Hepatocyte (in vitro differentiated cells): ENCODE results near the gene PLP1. TPM values are rescaled to one million over a fixed set of nuclear protein-coding genes. Genes with fewer than 3 reads are reported as not detected.

Experiments
- DNase-seq: peaks from one replicate; pipeline ENCODE4 v3.0.0-alpha.2; 2016; ENCODE audit warnings: low spot score
- H2AFZ ChIP-seq: fragments of 200-600 bp; sonication (generic); 2 replicates; pipeline ENCODE4 v1.6.0; 2016; ENCODE audit warnings: antibody characterized with exemption, mild to moderate bottlenecking
- H3K27ac ChIP-seq: fragments of 200-600 bp; sonication (generic); 2 replicates; pipeline ENCODE4 v1.5.1; 2016; ENCODE audit warnings: mild to moderate bottlenecking
- H3K27me3 ChIP-seq: fragments of 200-600 bp; sonication (generic); 2 replicates; pipeline ENCODE4 v1.6.1; 2016
- H3K36me3 ChIP-seq: fragments of 200-600 bp; sonication (generic); replicated peaks from 2 replicates; pipeline ENCODE4 v1.5.1; 2016; ENCODE audit warnings: low read depth; ENCODE audit not compliant: insufficient read depth
- H3K4me1 ChIP-seq: fragments of 200-600 bp; sonication (generic); 2 replicates; pipeline ENCODE4 v1.5.1; 2016; ENCODE audit warnings: mild to moderate bottlenecking, moderate library complexity; ENCODE audit not compliant: insufficient read depth
- H3K4me2 ChIP-seq: fragments of 200-600 bp; sonication (generic); 2 replicates; pipeline ENCODE4 v1.6.0; 2016
- H3K4me3 ChIP-seq: fragments of 200-600 bp; sonication (generic); 2 replicates; pipeline ENCODE4 v1.5.1; 2016; ENCODE audit warnings: mild to moderate bottlenecking
- H3K79me2 ChIP-seq: fragments of 200-600 bp; sonication (generic); 2 replicates; pipeline ENCODE4 v1.6.0; 2017; ENCODE audit warnings: mild to moderate bottlenecking
- H3K9me2 ChIP-seq: fragments of 200-600 bp; sonication (generic); replicated peaks from 2 replicates; pipeline ENCODE4 v1.6.0; 2017; ENCODE audit warnings: mild to moderate bottlenecking; ENCODE audit not compliant: insufficient read depth
- H3K9me3 ChIP-seq: fragments of 200-600 bp; sonication (generic); 2 replicates; pipeline ENCODE4 v1.5.1; 2016; ENCODE audit warnings: low read depth, mild to moderate bottlenecking
- H4K20me1 ChIP-seq: fragments of 200-600 bp; sonication (generic); 2 replicates; pipeline ENCODE4 v1.6.0; 2016; ENCODE audit warnings: mild to moderate bottlenecking; ENCODE audit not compliant: insufficient read depth, poor library complexity, severe bottlenecking
- CTCF ChIP-seq: fragments of 200-600 bp; sonication (generic); IDR thresholded peaks from 2 replicates; pipeline ENCODE4 v1.5.1; 2016; ENCODE audit warnings: antibody characterized with exemption, mild to moderate bottlenecking; ENCODE audit not compliant: poor library complexity
- EZH2 ChIP-seq: fragments of 200-600 bp; sonication (generic); IDR thresholded peaks from 2 replicates; pipeline ENCODE4 v1.6.1; 2016; ENCODE audit warnings: antibody characterized with exemption, mild to moderate bottlenecking, borderline replicate concordance
- EZH2phosphoT487 ChIP-seq: fragments of 200-600 bp; sonication (generic); IDR thresholded peaks from one replicate; pipeline ENCODE4 v1.6.1; 2018; ENCODE audit warnings: antibody characterized with exemption, mild to moderate bottlenecking, low read depth, moderate library complexity; ENCODE audit not compliant: unreplicated experiment, severe bottlenecking
- WGBS: methylation state at CpG from one replicate; pipeline ENCODE4 v1.1.6; 2016; ENCODE audit warnings: low lambda C conversion rate; ENCODE audit errors: missing lambda C conversion rate; 5-methylcytosine and 5-hydroxymethylcytosine counted together
- polyA plus RNA-seq: library from polyadenylated mRNA; unstranded; fragments of >200 nt; fragmentation: Nextera tagmentation; extraction: Ambion mirVana; gene quantifications from 2 replicates; pipeline ENCODE4 v1.2.1, GENCODE V29; 2016
- total RNA-seq: library from RNA; depleted of rRNA; stranded (reverse); fragments of >200 nt; gene quantifications from 2 replicates; pipeline ENCODE4 v1.2.3, GENCODE V29; 2014

PLP1 gene
- total and polyA plus RNA-seq, 2 experiments from 2014 or later = 1.1 to 1.5 TPM

- TF ChIP-seq CTCF (no peak), EZH2phosphoT487 (no peak), EZH2 (no peak)
- Histone ChIP-seq H3K36me3 (no peaks in the 10 kb centered on the region), H2AFZ (no peak overlapping the region), H3K27ac (no peak overlapping the region), H4K20me1 (no peaks in the 10 kb centered on the region), H3K9me3 (no peaks in the 10 kb centered on the region), H3K4me3 (no peak overlapping the region), H3K27me3 (peaks cover 8% of the 10 kb centered on the region), H3K9me2 (no peaks in the 10 kb centered on the region), H3K4me1 (no peaks in the 10 kb centered on the region), H3K79me2 (no peaks in the 10 kb centered on the region), H3K4me2 (no peak overlapping the region)
- DNase-seq = no peak
- 74% methylated on average over 3 of the region's 3 CpGs for WGBS
Measured at GRCh38 chrX:103730147-103730795, 46.4 kb upstream of the PLP1 start.

- no peaks in the 10 kb centered on the region for H4K20me1 ChIP-seq
- no peak overlapping the region for H3K4me3 ChIP-seq
- TF ChIP-seq EZH2phosphoT487 = no peak
- no peak for TF ChIP-seq EZH2
- no peak for TF ChIP-seq CTCF
- 47% methylated on average over 8 of the region's 8 CpGs for WGBS
- no peaks in the 10 kb centered on the region for H3K36me3 ChIP-seq
- no peak overlapping the region for H3K4me2 ChIP-seq
- no peaks in the 10 kb centered on the region for H3K4me1 ChIP-seq
- DNase-seq = no peak
- no peak overlapping the region for H2AFZ ChIP-seq
- no peak overlapping the region for H3K27ac ChIP-seq
- H3K79me2 ChIP-seq = no peaks in the 10 kb centered on the region
- no peaks in the 10 kb centered on the region for H3K9me3 ChIP-seq
- H3K9me2 ChIP-seq = no peaks in the 10 kb centered on the region
- peaks cover 8% of the 10 kb centered on the region for H3K27me3 ChIP-seq
Measured at GRCh38 chrX:103730796-103731493, 45.7 kb upstream of the PLP1 start.

- no peaks in the 10 kb centered on the region for H3K36me3 ChIP-seq
- TF ChIP-seq EZH2phosphoT487 (no peak), CTCF (no peak), EZH2 (no peak)
Measured at GRCh38 chrX:103733017-103733416, 43.6 kb upstream of the PLP1 start.

More at GRCh38 chrX:103733017-103733416, 43.6 kb upstream of the PLP1 start:
- Histone ChIP-seq H3K4me3 (no peak overlapping the region), H3K4me2 (no peak overlapping the region), H3K4me1 (no peaks in the 10 kb centered on the region), H3K27ac (no peak overlapping the region), H3K27me3 (peaks cover 8% of the 10 kb centered on the region), H3K9me2 (no peaks in the 10 kb centered on the region), H3K9me3 (no peaks in the 10 kb centered on the region), H4K20me1 (no peaks in the 10 kb centered on the region), H3K79me2 (no peaks in the 10 kb centered on the region), H2AFZ (no peak overlapping the region)
- WGBS = 78% methylated on average over 1 of the region's 1 CpG
- no peak for DNase-seq
